ENCODE data around the gene CATSPERZ. TPM values are rescaled to one million over a fixed set of nuclear protein-coding genes. Genes with fewer than 3 reads are reported as not detected.

Gene CATSPERZ
- not detected for polyA plus RNA-seq (2013, experiment 1 of 2)
- 0.44 TPM for polyA plus RNA-seq (2013, experiment 2 of 2)

- Histone ChIP-seq H3K36me3 (ENCODE audit: insufficient read depth, low read length) (no peaks in the 10 kb centered on the region), H3K9ac (ENCODE audit: low read depth, low read length) (no peak within 1 kb of the TSS), H3K27ac (ENCODE audit: low read depth, low read length) (no peak within 1 kb of the TSS; the same call in 1 of the 2 replicates), H3K4me3 (ENCODE audit: low read length) (peak within 1 kb of the TSS; percentile 45), H3K9me3 (ENCODE audit: insufficient read depth, low read depth, low read length) (no peaks in the 10 kb centered on the region), H3K4me1 (ENCODE audit: insufficient read depth, low read length) (no peaks in the 10 kb centered on the region), H3K27me3 (ENCODE audit: insufficient read depth, low read length) (peaks cover 70% of the 10 kb centered on the region)
- 10% methylated on average over 54 of the region's 54 CpGs for whole genome bisulfite sequencing
Measured at GRCh38 chr11:64299847-64300648, at the start of gene CATSPERZ. TSS of gene CATSPERZ (plus strand) at chr11:64300358. CDS start at chr11:64300411, 53 bp downstream.

GRCh38 chr11:64250415-64251015, 49.6 kb upstream of the CATSPERZ start:
- no peaks in the 10 kb centered on the region for H3K9me3 ChIP-seq (ENCODE audit: insufficient read depth, low read depth, low read length)

GRCh38 chr11:64251016-64251752, 49.0 kb upstream of the CATSPERZ start, which contains the start of gene PLCB3:
TSS of gene PLCB3 (plus strand) at chr11:64251530. CDS start at chr11:64251650, 120 bp downstream.
- peaks cover 16% of the 10 kb centered on the region for H3K36me3 ChIP-seq (ENCODE audit: insufficient read depth, low read length)
- H3K27ac ChIP-seq (ENCODE audit: low read depth, low read length) = peak within 1 kb of the TSS; percentile 96; the same call in 1 of the 2 replicates
- no peaks in the 10 kb centered on the region for H3K27me3 ChIP-seq (ENCODE audit: insufficient read depth, low read length)
- peaks cover 34% of the 10 kb centered on the region for H3K4me1 ChIP-seq (ENCODE audit: insufficient read depth, low read length)
- no peaks in the 10 kb centered on the region for H3K9me3 ChIP-seq (ENCODE audit: insufficient read depth, low read depth, low read length)
- H3K4me3 ChIP-seq (ENCODE audit: low read length) = peak within 1 kb of the TSS; percentile 89
- WGBS = 1% methylated on average over 75 of the region's 75 CpGs
- peak within 1 kb of the TSS; percentile 79 for H3K9ac ChIP-seq (ENCODE audit: low read depth, low read length)

More at GRCh38 chr11:64250415-64251015, 49.6 kb upstream of the CATSPERZ start:
- Histone ChIP-seq H3K27ac (ENCODE audit: low read depth, low read length) (peak overlapping the region; percentile 96), H3K4me1 (ENCODE audit: insufficient read depth, low read length) (peaks cover 34% of the 10 kb centered on the region), H3K9ac (ENCODE audit: low read depth, low read length) (peak overlapping the region; percentile 79), H3K27me3 (ENCODE audit: insufficient read depth, low read length) (no peaks in the 10 kb centered on the region), H3K4me3 (ENCODE audit: low read length) (peak overlapping the region; percentile 89), H3K36me3 (ENCODE audit: insufficient read depth, low read length) (peaks cover 9% of the 10 kb centered on the region)
- WGBS = 5% methylated on average over 13 of the region's 13 CpGs

GRCh38 chr11:64251753-64252002, 48.5 kb upstream of the CATSPERZ start:
- Histone ChIP-seq H3K4me1 (ENCODE audit: insufficient read depth, low read length) (peaks cover 34% of the 10 kb centered on the region), H3K36me3 (ENCODE audit: insufficient read depth, low read length) (peaks cover 21% of the 10 kb centered on the region), H3K4me3 (ENCODE audit: low read length) (peak overlapping the region; percentile 89), H3K27me3 (ENCODE audit: insufficient read depth, low read length) (no peaks in the 10 kb centered on the region), H3K27ac (ENCODE audit: low read depth, low read length) (peak overlapping the region; percentile 63; the same call in 1 of the 2 replicates), H3K9ac (ENCODE audit: low read depth, low read length) (peak overlapping the region; percentile 67), H3K9me3 (ENCODE audit: insufficient read depth, low read depth, low read length) (no peaks in the 10 kb centered on the region)
- WGBS = under 1% methylated on average over 18 of the region's 18 CpGs

GRCh38 chr11:64252003-64252872, 47.9 kb upstream of the CATSPERZ start:
- peak overlapping the region; percentile 66; the same call in 1 of the 2 replicates for H3K27ac ChIP-seq (ENCODE audit: low read depth, low read length)

GRCh38 chr11:64253043-64253442, 47.1 kb upstream of the CATSPERZ start:
- peaks cover 30% of the 10 kb centered on the region for H3K4me1 ChIP-seq (ENCODE audit: insufficient read depth, low read length)

More at GRCh38 chr11:64252003-64252872, 47.9 kb upstream of the CATSPERZ start:
- peak overlapping the region; percentile 89 for H3K4me3 ChIP-seq (ENCODE audit: low read length)
- H3K27me3 ChIP-seq (ENCODE audit: insufficient read depth, low read length) = no peaks in the 10 kb centered on the region
- H3K9me3 ChIP-seq (ENCODE audit: insufficient read depth, low read depth, low read length) = no peaks in the 10 kb centered on the region
- peaks cover 34% of the 10 kb centered on the region for H3K4me1 ChIP-seq (ENCODE audit: insufficient read depth, low read length)
- WGBS = 5% methylated on average over 19 of the region's 23 CpGs
- peak overlapping the region; percentile 67 for H3K9ac ChIP-seq (ENCODE audit: low read depth, low read length)
- H3K36me3 ChIP-seq (ENCODE audit: insufficient read depth, low read length) = peaks cover 24% of the 10 kb centered on the region

GRCh38 chr11:64253481-64253880, 46.7 kb upstream of the CATSPERZ start:
- Histone ChIP-seq H3K4me3 (ENCODE audit: low read length) (0 out of 2 replicates have a peak overlapping the region, but pooled peaks have one; percentile 89), H3K4me1 (ENCODE audit: insufficient read depth, low read length) (peaks cover 25% of the 10 kb centered on the region), H3K9me3 (ENCODE audit: insufficient read depth, low read depth, low read length) (no peaks in the 10 kb centered on the region), H3K27ac (ENCODE audit: low read depth, low read length) (peak overlapping the region; percentile 66; the same call in 1 of the 2 replicates), H3K9ac (ENCODE audit: low read depth, low read length) (no peak overlapping the region), H3K27me3 (ENCODE audit: insufficient read depth, low read length) (no peaks in the 10 kb centered on the region), H3K36me3 (ENCODE audit: insufficient read depth, low read length) (peaks cover 35% of the 10 kb centered on the region)
- WGBS = 90% methylated on average over 5 of the region's 5 CpGs

More at GRCh38 chr11:64253043-64253442, 47.1 kb upstream of the CATSPERZ start:
- Histone ChIP-seq H3K36me3 (ENCODE audit: insufficient read depth, low read length) (peaks cover 31% of the 10 kb centered on the region), H3K4me3 (ENCODE audit: low read length) (peak overlapping the region; percentile 89), H3K9ac (ENCODE audit: low read depth, low read length) (no peak overlapping the region), H3K9me3 (ENCODE audit: insufficient read depth, low read depth, low read length) (no peaks in the 10 kb centered on the region), H3K27ac (ENCODE audit: low read depth, low read length) (peak overlapping the region; percentile 66; the same call in 1 of the 2 replicates), H3K27me3 (ENCODE audit: insufficient read depth, low read length) (no peaks in the 10 kb centered on the region)
- 80% methylated on average over 8 of the region's 8 CpGs for WGBS

GRCh38 chr11:64254326-64254725, 45.8 kb upstream of the CATSPERZ start:
- Histone ChIP-seq H3K36me3 (ENCODE audit: insufficient read depth, low read length) (peaks cover 44% of the 10 kb centered on the region), H3K9ac (ENCODE audit: low read depth, low read length) (no peak overlapping the region; the same call in 1 of the 2 replicates)

GRCh38 chr11:64255135-64256128, 44.7 kb upstream of the CATSPERZ start:
- H3K4me3 ChIP-seq (ENCODE audit: low read length) = no peak overlapping the region
- H3K36me3 ChIP-seq (ENCODE audit: insufficient read depth, low read length) = peaks cover 55% of the 10 kb centered on the region
- H3K9ac ChIP-seq (ENCODE audit: low read depth, low read length) = no peak overlapping the region
- no peaks in the 10 kb centered on the region for H3K9me3 ChIP-seq (ENCODE audit: insufficient read depth, low read depth, low read length)
- no peaks in the 10 kb centered on the region for H3K27me3 ChIP-seq (ENCODE audit: insufficient read depth, low read length)
- no peak overlapping the region for H3K27ac ChIP-seq (ENCODE audit: low read depth, low read length)
- WGBS = 95% methylated on average over 35 of the region's 35 CpGs
- peaks cover 9% of the 10 kb centered on the region; the same call in 1 of the 2 replicates for H3K4me1 ChIP-seq (ENCODE audit: insufficient read depth, low read length)

More at GRCh38 chr11:64254326-64254725, 45.8 kb upstream of the CATSPERZ start:
- WGBS = 94% methylated on average over 7 of the region's 7 CpGs
- H3K4me3 ChIP-seq (ENCODE audit: low read length) = no peak overlapping the region
- H3K27ac ChIP-seq (ENCODE audit: low read depth, low read length) = no peak overlapping the region
- H3K9me3 ChIP-seq (ENCODE audit: insufficient read depth, low read depth, low read length) = no peaks in the 10 kb centered on the region
- no peaks in the 10 kb centered on the region for H3K27me3 ChIP-seq (ENCODE audit: insufficient read depth, low read length)
- peaks cover 17% of the 10 kb centered on the region for H3K4me1 ChIP-seq (ENCODE audit: insufficient read depth, low read length)

Data from HUES64 (cell line).